Brain pericyte (primary cell): ENCODE data around the gene CTDSP2.
"Not testable (repeated sequence)": the region's sequence is repeated elsewhere in the genome, so short reads cannot be mapped to it uniquely, and the experiment has no call there.

Experiments
- DNase-seq: peaks from one replicate; pipeline ENCODE4 v3.0.0-alpha.2; 2012; ENCODE audit warnings: low read depth, low spot score

Gene CTDSP2

DNA sequence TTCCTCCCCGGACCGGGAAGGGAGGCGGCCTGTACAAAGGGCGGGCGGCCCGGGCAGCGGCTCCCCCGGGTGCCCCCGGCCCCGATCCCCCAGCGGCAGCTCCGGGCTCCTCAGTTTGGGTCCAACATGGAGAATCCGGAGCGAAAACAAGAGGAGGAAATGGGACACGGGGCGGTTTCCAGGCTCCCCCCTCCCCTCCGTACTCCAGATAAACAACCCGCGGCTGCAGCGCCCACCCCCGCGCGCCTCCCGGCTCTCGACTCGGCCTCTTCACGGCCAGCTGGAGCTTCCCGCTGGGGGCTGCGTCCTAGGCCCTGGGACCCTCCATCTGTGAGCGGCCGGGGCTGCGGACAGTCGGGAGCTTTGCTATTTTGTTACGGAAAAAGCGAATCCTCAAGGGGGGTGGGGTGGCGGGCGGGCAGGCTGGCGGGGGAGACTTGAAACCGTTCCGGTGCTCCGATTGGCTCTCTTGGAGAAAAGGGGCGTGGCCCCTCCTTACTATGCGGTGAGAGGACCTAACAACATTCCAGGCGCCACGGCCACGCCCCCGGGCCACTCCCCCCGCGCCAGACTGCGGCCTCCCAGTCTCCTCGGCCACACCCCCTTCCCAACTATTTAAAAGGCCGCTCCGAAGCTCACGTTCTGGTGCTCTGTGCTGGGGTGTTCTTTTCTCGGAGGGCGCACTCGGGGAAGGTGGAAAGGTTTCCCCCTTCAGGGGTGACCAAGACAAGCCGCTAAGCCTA lies at the start of gene CTDSP2:
CTDSP2 (minus strand) TSS at position 153 of the 743 bp plus-strand sequence. CDS start 294 bp downstream, outside the sequence.
- peak; percentile 89 for DNase-seq

DNA sequence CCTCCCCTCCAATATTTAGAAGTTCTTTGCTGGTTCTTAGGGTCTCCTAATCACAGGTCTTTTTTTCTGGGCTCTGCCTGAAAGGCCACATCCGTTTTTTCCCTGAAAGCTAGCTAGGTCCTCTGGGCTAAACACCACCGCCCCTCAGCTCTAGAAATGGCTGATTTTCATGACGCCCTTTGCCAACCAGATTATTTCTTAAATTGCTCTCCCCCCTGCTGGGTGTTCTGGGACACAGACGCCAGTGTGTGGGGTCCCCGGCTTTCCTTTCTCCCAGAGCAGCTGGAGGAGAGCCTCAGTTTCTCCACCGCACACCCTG lies 49.5 kb upstream of the CTDSP2 start:
- no peak for DNase-seq

GRCh38 chr12:57895389-57896114 lies 49.0 kb upstream of the CTDSP2 start:
- DNase-seq = no peak

DNA sequence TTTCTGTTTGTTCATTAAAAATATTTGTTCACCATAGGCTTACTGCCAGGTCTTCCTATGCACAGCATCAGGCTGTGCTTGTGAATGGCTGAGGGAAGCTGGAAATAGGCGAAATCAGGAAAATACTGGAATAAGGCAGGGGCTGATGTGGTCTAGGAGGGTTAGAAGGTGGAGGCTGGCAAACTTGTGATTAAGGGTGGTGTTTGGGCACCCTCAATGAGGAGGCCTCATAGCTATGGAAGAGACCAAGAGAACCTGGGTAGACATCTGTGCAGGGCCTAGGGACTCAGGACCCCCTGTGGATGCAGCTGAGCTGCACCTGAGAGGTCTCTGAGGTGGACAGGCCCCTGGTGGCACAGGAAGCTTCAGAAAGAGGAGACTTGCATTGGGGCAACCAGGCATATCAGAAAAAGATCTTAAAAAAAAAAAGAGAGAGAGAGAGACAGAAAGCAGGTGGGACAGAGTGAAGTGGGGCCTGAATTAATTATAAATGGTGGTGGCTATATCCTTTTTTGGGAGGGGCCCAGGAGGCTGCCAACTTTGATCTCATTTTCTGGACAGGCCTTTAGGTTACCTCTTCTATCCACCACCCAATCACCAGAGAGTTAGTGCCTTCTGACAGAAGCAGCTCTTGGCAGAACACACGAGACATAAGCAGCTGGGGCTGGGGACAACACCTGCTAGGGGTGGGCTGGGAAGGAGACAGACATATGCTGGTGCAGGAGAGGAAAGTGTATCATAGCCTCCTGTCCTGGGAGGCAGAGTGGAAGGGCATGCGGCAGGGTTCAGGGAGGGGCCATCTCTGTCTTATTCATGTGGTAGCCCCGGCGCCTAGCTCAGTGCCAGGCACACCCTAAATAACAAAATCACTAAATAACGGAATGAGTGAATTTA lies 48.1 kb upstream of the CTDSP2 start:
- no peak for DNase-seq

DNA sequence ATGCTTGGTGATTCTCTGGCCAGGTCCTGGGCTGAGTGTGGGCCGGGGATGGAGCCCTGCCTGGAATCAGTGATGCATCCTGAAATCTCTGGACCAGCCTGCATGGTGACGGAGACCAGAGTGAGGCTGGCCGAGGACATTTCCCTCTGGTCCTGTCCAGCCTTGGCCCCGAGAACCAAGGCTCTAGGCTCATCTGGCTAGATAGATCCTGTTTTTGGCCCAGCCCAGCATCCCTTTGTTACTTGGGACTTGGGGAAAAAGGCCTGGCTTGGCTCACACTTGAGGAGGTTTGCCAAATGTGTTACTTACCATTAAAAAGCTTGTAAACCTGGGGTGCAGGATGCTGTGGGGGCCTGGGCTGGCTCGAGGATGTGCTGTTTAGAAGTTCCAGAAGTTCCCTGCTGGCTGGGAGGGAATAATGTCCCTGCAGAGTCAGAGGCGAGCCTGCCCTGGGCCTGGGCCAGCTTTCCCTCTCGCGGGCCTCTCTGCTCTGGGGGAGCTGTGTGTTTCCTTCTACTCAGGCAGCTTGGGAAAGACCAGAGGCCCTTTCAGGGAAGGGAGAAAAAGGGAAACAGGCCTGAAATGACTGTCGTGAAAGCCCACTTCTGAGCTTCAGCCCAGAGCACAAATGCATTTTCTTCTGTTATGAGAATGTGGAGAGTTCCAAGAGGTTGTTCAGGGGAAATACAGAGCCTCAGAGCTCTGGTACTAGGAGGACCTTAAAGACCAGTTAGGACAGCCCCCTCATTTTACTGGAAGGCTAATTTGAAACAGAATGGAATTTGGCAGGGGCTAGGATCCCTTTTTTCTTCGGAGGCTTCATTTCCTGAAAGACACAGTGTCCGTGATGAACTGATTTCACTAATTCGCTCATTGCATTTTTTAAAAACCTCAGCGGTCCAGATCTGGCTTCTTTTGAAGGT lies 47.2 kb upstream of the CTDSP2 start:
- peak; percentile 78 for DNase-seq

DNA sequence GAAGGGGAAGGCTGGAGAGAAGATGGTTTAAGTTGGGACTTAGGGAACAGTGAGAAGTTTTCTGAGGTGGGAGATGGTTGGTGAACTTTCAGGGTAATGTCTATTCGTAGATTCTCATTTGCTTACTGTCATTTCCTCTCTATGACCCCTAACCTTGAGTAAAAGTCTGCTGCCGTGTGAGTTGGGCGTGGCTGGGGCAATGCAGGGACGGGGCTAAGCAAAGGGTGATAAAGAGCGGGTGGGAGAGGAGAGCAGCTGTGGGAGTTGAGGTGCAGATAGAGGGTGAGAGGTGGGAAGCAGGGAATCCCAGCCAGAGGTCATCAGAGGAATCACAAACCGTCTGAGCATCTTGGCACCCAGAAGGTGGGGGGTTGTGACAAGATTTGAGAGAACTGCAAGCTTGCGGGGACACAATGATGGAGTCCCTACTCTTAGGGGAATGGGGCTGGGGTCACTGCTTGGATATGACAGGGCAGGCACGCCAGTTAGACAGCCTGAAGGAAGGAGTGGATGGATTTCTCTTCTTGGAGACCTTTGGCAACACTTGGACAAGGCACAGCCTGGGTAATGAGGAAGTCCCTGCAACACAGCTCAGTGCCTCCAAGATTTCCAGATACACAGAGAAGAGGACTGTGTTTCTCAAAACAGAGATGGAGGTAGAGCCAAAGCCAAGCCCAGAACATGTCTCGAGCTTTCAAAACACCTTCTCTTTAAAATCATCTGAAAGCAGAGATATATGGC lies 45.9 kb upstream of the CTDSP2 start:
- DNase-seq = no peak

- no peak for DNase-seq
Observed at GRCh38 chr12:57891542-57892228, 45.2 kb upstream of the CTDSP2 start.

DNA sequence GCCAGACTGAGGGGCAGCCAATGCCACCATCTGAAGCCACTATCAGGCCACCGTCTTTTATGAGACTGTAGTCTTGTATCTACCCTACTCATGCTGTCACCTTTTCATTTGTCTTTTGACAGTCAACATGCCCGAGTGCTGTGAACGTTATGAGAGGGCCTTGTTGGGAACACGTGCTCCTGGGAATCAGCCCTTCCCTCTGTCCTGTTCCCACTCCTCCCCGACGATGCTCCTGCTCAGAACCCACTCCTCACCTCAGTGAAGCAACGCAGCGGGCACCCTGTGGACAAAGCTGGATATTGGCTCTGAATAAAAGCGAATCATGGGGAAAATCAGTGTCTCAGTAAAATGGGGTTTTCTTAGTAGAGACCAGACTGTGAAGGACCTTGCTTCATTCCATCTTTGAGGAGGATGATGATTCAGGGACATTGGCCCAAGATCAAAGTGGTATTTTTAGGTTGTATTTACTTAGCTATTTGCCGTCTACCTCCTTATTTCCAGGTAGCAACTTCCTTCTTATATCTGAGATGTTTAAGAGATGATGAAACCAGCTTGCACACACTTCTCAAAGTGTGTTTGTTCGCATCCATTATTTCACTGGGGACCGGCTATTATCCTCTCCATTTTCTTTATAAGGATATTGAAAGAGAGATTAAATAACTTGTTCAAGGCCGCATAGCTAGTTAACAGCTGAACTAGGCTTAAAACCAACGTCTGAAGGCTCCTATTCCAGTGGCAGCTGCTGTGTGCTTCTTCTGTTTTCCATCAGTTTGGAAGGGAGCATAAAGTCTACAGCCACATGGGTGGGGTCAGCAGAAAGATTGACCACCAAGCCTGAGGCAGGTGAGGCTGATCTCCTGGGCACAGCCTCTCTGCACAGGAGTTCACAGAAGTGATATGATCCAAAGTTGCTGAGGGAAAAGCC lies 43.9 kb upstream of the CTDSP2 start:
- no peak for DNase-seq

GRCh38 chr12:57889500-57889989 lies 43.0 kb upstream of the CTDSP2 start:
- no peak for DNase-seq

DNA sequence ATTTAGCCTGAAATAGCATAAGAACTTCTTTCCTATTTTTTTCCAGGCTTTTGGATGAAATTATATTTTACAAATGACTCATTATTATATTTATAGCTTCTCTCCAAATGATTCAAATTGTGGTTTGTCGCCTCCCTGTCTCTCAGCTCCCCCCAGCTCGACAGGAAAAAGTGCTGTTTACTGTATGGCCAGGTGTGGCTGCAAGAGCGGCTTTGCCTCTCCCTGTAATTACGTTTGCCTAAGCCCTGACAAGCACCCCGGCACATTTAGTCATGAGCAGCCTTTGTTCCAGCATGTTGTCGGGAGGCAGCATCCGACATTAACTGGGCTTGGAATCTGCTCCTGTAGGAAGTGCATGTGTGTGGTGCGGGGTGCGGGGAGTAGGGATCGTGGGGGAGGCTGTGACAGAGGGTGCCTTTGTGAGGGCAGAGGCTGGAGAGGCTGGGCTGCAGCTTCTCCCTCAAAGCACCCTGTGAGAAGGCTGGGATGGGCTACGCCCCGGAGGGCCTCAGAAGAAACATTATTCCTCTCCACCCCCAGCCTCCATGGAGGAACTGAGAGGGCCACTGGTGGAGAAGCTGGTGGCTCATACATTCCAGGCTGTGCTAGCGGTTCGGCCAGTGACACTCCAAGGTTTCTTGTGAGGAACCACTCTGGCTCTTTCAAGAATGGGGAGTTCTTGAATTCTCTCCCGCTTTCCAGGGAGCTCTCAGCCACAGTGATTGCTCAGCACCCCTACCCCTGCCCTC lies 42.1 kb upstream of the CTDSP2 start:
- DNase-seq = no peak

DNA sequence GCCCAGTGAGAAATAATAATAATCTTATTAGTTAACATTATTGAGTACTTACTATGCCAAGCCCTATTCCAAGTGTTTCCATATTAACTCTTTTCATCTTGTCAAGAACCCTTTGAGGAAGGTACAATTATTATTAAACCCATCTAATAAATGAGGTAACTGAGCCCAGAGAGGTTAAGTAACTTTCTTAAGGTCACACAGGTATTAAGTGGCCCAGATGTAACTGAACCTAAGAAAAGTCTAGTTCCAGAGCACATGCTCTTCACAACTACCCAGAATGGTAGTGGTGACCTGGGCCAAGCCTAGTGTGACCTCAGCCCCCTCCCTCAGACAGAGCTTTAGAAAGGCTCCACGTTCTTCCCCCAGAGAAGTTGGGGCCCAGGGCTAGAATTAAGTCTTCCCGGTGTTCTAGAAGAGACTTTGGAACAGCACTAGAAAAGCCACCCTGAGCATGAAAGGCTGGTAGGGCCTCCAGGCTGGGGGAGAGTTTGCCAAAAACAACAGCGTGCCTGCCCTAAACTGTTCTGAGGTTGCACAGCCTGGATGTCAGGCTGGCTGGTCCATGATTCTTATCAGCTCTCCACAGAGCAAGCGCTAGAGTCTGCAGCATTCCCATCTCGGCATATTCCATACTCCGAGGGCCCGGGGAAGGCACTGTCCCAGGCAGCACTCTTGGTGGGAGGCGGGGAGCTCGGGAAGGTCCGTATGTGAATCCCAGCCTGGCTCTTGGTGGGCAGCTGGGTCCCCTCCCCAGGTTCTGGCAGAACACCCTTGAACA lies 41.3 kb upstream of the CTDSP2 start:
- DNase-seq = no peak

DNA sequence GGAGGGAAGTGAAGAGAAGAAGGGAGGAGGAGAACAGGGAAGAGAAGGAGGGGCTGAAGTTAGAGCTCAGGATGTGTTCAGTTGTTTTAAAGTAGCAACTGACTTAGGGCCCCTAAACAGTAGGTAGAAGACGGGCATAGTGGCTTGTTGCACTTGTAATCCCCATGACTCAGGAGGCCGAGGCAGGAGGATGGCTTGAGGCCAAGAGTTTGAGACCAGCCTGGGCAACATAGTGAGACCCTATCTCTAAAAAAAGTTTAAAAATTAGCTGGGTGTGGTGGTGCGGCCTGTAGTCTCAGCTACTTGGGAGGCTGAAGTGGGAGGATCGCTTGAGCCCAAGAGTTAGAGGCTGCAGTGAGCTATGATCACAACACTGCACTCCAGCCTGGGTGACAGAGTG lies 40.4 kb upstream of the CTDSP2 start:
- not testable (repeated sequence) for DNase-seq

- no peak for DNase-seq
Observed at GRCh38 chr12:57886542-57886941, 40.0 kb upstream of the CTDSP2 start.

GRCh38 chr12:57885207-57885606 lies 38.7 kb upstream of the CTDSP2 start:
- no peak for DNase-seq

DNA sequence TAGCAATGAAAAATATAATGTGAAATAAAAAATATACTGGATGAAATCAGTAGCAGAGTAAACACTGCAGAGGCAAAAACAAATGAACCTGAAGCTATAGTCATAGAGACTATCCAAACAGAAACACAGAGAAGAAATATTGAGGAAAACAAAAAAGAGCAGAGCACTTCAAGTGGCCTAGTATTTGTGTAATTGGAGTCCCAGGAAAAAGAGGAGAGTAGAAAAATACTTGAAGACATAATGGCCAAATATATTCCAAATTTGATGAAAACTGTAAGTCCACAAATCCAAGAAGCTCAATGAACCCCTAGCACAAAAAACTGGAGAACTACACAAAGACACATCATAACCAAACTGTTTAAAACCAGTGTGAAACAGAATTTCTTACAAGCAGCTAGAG lies 37.2 kb upstream of the CTDSP2 start:
- no peak for DNase-seq

- DNase-seq = no peak
Observed at GRCh38 chr12:57883057-57883456, 36.5 kb upstream of the CTDSP2 start.

GRCh38 chr12:57882575-57882974 lies 36.0 kb upstream of the CTDSP2 start:
- no peak for DNase-seq
